AML-193 (cell line): Measurements from ENCODE around the gene PDGFB.

ENCODE experiments used
- DNase-seq, 2 experiments: peaks; one replicate each; lab custom pipeline; 2025; lab: John Stamatoyannopoulos, UW

PDGFB gene

DNA sequence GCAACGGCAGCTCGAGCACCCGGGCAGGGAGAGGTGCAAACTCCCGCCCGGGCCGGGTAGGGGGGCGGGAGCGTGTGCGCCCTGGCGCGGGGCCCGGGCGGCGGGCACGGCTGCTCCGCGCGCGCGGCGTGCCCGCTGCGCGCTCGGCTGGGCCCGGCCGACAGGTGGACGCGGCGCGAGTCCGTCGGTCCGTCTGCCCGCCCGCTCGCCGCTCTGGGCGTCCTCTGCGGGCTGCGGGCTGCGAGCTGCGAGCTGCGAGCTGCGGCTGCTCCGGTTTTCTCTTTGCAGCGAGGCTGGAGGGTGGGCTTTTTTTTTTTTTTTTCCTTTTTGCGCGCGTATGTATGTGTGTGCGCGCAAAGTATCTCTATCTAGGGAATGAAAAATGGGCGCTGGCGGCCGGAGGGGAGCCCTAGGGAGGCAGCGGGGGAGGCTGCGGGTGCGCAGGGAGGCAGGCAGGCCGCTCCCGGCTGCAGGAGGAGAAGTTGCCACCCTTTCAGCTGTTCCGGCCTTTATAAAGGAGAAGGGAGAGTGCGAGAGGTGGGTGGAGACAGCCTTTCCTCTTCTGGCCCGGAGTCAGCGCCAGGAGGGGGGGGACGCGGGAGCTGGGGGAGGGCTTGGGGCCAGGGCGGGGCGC is at the start of gene PDGFB:
TSS of gene PDGFB (minus strand) at position 487 of the 634 bp plus-strand sequence. CDS start 1,019 bp downstream, outside the sequence.
- no peak for DNase-seq

DNA sequence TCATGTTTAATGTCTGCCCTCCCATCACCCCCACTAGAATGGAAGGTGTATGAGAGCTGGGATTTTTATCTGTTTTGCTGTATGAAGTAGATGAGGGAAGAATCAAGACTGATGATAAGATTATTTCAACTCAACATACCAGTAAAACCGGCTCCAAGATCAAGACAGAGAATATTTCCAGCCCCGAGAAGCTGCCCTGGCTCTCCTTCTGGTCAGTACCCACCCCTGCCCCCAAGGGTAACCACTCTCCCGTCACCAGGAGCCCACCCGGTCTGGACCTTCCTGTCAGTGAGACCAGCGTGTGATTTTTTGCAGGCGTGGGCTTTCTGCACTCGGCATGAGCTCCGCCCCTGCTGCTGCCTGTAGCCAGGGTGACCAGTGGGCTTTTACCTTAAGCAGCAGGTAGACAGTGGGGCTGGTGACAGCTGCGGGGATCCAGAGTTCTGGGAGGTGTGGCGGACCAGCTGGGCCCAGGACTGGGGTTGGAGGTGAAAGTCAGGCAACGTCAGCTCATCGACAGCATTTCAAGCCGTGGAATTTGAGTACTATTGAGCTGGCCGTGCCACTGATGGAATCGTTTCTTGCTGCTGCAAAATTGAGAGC is 49.1 kb upstream of the PDGFB start:
- no peak for DNase-seq

DNA sequence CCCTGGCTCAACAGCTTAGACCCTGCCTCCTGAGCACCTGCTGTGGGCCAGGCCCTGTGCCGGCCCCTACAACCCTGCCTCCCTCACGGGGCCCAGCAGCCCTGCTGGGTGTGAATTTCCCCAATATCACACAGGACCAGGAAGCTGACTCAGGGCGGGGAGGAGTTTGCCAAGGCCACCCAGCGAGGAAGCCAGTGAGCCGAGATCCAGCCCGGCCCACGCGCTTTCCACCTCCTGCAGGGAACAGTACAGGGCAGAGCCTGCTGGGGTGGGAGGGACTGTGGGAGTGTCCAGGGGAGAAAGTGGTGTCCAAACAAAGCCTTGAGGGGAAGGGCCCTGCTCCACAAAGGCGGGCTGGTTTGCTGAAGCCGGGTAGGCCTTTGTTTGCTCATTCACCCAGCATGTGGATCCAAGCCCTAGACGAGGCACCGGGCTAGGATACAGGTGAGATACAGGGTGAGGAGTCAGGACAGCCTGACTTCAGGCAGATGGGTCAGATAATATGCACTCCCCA is 47.8 kb upstream of the PDGFB start:
- peak; percentile 64 to 66 for DNase-seq

GRCh38 chr22:39292031-39292462 is 47.3 kb upstream of the PDGFB start:
- DNase-seq = no peak

DNA sequence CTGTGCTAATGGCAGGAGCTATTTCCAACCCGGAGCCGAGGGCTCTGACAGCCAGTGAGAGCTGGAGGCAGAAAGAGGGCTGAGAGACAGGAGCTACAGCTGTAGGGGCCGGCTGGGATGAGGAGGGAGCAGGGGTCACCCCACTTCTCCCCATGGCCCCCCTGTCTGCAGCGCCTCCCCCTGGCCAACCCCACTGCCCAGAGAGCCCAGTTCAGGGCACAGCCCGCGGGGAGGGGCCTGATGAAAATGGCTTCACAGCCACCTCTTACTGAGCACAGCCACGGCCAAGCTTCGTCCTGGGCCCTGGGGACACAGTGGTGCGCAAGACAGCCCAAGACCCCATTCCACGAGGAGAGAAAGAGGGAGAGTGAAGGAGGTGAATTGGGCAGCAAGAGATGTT is 46.7 kb upstream of the PDGFB start:
- no peak for DNase-seq

- DNase-seq = no peak
Observed at GRCh38 chr22:39290724-39291161, 46.0 kb upstream of the PDGFB start.

- DNase-seq = no peak
Observed at GRCh38 chr22:39289975-39290720, 45.4 kb upstream of the PDGFB start.

DNA sequence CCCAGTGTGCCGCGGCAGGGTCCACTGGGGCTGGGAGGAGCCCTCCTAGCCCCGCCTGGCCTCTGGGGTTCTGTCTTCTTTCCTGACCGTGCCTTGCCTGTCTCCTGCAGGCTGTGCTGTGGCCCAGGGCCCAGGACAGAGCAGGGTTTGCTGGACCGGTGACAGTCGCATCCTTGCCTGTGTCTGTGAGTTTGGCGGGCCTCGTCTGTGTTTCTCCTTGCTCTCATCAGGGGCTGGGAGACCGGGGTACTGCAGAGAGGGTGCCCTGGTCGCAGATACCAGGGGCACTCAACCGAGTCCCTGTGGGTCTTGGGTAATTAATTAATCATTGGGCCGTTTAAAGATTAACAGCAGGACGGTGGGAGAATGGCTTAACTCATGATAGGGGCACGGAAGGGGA is 44.8 kb upstream of the PDGFB start:
- DNase-seq = no peak

DNA sequence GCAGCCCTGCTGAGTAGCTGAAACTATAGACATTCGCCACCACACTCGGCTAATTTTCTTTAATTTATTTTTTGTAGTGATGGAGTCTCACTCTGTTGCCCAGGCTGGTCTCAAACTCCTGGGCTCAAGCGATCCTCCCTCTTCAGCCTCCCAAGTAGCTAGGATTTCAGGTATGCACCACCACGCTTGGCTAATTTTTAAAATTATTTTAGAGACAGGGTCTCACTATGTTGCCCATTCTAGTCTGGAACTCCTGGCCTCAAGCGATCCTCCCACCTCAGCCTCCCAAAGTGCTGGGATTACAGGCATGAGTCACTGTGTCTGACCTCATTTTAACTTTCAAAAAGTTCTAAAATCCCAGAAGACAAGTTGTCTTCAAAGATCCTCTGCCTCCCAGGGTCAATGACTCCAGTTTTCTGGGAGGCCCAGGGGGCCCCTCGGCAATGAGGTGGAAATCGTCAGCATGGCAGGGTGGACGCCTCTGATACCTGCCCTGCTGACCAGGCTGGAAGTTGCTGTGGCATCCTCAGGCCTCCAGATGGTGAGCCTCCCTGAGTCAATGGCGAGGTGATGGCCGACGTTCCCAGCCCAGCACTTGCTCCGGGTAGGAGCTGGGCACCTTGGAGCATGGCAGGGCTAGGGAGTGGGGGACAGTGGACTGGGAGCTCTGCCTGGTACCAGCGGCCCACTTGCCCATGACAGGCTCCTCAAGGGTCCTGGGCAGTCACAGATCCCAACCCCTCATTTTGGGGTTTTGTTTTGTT is 43.5 kb upstream of the PDGFB start:
- DNase-seq = no peak

GRCh38 chr22:39287076-39287725 is 42.4 kb upstream of the PDGFB start:
- peak; percentile 26 to 41 for DNase-seq

DNA sequence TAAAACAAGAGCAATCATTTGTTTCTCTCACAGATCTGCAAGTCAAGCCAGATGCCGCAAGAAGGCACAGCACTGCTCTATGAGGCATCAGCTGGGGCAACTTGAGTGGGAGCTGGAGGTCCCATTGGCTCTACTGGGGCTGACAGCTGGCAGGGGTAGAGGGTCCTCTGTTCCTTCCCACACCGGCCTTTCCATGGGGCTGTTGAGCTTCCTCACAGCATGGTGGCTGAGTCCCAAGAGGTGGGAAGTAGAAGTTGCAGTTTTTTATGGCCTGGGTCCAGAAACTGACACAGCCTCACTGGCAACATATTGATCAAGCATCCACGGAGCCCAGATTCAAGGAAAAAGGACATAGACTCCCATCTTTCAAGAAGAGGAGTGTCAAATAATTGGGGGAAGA is 40.2 kb upstream of the PDGFB start:
- DNase-seq = no peak

- DNase-seq = no peak
Observed at GRCh38 chr22:39284142-39284980, 39.6 kb upstream of the PDGFB start.

DNA sequence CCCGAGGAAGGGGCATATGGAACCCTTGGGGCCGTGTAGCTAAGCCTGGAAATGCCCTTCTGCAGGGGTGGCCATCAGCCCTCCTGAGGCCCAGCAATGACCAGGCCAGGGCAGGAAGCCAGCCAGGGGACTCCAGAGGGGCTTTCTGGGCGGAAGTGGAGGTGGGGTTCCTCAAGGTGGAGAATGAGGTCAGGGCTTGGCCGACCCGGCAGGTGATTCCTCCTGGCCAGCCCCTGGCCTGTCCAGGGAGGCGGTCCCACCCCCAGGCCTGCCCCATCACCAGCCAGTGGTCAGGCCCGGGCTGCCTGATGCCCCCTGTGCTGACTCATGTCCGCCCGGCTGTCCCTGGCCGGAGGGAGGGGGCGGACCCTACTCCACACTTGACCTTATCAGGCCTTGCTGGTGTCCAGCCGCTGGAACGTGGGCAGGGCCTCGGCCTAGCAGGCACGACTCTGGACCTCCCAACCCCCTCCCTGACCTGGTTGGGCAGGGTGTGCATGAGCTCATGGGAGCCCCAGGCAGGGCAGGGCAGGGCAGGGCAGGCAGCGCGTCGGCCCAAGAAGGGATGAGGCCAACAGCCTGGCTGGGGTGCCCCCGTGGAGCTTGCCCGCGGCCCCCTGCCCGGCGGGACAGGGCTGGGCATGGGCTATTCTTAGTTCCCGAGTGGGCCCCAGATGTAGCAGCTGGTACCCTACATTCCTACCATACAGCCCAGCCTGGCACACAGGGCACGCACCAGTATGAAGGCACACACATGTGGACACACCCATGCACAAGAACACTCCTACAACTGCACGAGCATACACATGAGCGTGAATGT is 38.8 kb upstream of the PDGFB start:
- DNase-seq = no peak

DNA sequence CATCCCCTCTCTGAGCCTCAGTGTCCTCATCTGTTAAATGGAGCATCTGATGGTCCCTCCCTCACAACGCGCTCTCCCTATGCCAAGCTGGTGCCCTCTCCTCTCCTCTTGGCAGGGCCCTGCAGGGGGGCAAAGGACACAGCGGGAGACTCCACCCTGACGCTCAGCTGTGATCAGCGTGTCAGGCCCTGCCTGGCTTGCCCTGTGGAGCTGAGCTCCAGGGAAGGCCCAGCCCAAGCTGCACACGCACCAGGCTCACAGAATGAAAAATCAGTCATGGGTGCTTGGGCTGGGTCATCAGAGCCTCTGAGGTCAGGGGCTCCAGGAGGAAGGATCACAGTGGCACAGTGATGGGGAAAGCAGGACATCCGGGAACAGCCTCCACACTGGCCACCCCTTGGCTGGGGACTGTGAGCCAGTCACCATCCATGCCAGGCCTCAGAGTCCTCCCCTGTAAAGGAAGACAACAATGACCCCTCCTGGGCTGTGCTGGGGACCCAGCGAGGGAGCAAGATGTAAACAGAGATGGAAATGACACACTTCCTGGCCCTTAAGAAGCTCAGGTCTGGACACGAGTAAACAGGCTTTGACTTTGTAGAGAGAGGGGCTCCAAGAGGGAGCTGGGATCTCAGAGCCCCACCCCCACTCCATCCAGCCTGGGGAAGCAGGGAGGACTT is 38.0 kb upstream of the PDGFB start:
- DNase-seq = no peak

DNA sequence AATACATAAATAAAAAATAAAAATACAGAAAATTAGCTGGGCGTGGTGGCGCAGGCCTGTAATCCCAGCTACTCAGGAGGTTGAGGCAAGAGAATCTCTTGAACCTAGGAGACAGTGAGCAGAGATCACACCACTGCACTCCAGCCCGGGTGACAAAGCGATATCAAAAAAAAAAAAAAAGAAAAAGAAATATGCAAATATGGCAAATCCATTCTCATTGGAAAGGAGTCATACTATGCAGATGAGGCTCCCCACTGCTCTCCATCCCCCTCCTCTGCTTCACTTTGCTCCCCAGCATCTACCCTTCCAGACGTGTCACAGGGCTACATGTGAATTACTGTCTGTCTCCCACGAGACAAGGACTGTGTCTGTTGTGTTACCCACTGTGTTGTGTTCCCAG is 36.3 kb upstream of the PDGFB start:
- no peak for DNase-seq

DNA sequence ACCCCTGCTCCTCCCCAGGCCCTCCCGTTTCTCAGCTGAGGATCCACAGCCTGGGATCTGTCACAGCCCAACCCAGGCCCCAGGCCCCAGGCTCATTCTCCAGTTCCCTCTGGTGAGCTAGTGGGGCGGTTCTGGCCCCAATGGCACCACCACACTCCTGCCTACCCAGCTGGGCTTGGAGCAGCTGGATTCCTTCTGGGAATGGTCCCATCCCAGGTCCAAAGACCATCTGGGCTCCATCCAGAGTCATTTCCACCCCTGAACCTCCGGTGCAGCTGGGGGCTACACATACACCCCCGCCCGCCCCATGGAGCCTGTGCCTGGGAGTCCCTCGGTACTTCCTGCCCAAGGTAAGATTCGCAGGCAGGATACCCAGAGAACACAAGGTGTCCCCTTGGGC is 35.5 kb upstream of the PDGFB start:
- no peak for DNase-seq

DNA sequence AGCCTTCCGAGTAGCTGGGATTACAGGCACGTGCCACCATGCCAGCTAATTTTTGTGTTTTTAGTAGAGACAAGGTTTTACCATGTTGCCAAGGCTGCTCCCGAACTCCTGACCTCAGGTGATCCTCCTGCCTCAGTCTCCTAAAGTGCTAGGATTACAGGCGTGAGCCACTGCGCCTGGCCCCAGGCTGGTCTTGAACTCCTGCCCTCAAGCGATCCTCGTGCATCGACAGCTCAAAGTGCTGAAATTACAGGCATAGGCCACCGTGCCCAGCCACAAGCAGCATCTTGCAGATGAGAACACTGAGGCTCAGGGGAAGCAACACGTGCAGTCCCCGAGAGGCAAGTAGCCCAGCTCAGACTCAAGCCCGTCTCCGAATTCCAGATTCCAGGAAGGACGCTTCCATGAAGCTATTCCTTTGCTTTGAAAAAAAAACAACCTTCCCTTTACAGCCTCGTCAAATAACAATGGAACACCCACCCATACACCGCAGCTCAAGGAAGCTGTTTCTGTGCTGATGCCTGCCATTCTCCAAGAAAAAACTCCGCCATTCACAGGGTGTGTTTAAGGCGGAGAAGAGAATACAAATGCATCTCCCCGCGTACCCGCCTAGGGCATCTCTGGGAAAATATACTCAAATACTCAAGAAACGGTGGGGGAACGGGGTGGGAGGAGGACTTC is 34.5 kb upstream of the PDGFB start:
- no peak for DNase-seq

DNA sequence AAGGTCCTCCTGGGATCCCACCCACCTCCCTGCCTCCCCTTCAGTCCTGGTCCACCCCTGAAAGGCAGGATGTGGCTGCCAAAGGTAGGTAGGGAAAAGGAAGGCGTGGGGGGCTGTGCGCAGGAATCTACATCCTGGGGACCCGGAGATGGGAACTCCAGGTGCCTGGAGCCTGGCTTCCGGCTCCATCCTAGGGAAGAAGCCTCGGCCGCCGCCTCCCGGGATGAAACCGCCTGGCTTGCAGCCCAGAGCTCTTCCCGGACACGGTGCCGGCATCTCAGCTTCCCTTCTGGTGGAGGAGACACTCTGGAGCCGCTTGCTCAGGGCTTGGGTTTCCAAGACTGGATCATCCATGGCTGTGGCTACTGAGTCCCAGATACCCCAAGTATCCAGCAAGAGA is 33.3 kb upstream of the PDGFB start:
- no peak for DNase-seq

DNA sequence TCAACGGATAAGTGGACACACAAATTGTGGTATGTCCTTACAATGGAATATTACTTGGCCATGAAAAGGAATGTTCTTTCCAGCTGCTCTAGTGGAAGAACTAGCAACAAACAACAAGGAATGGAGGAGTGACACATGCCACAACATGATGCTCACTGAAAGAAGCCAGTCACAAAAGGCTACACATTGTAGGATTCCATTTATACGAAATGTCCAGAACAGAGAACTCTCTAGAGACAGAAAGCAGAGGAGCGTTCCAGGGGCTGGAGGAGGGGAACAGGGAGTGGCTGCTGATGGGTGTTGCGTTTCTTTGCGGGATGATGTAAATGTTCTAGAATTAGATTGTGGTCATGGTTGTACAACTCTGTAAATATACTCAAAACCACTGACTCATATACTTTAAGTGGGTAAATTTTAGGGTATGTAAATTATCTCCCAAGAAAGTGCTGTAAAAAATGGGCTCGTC is 32.4 kb upstream of the PDGFB start:
- DNase-seq = no peak
